Vagina (tissue), 2 donors: ENCODE results near the gene TXNL4B. TPM values are rescaled to one million over a fixed set of nuclear protein-coding genes. Genes with fewer than 3 reads are reported as not detected.

ENCODE experiments used
- DNase-seq, 2 donors: peaks; one replicate each; pipeline ENCODE4 v3.0.0-alpha.2; 2017; ENCODE audit errors: extremely low spot score in 2 of 2
- H3K27ac ChIP-seq: fragments of 200-600 bp; sonication (generic); one replicate; pipeline ENCODE4 v1.5.1; 2019
- H3K27me3 ChIP-seq: fragments of 200-600 bp; sonication (generic); one replicate; pipeline ENCODE4 v1.5.1; 2019
- H3K36me3 ChIP-seq, 2 donors: fragments of 200-600 bp; sonication (generic); one replicate each; pipeline ENCODE4 v1.5.1; 2017 to 2019
- H3K4me1 ChIP-seq: fragments of 200-600 bp; sonication (generic); one replicate; pipeline ENCODE4 v1.5.1; 2019
- H3K4me3 ChIP-seq, 2 donors: fragments of 200-600 bp; sonication (generic); 1 replicate in 1 of 2; 2 replicates in 1 of 2; pipeline ENCODE4 v1.5.1; 2016 to 2019
- H3K9me3 ChIP-seq: fragments of 200-600 bp; sonication (generic); one replicate; pipeline ENCODE4 v1.5.1; 2019
- CTCF ChIP-seq, 3 experiments: fragments of 450-650 bp in 2 of 3; fragments of 200-600 bp in 1 of 3; sonication (generic) in 1 of 3; IDR thresholded peaks; one replicate each; pipeline ENCODE4 v1.5.1; 2017 to 2019; ENCODE audit warnings: antibody characterized with exemption in 3 of 3, mild to moderate bottlenecking in 2 of 3, moderate library complexity in 2 of 3
- POLR2A ChIP-seq, 2 donors: fragments of 450-650 bp; IDR thresholded peaks; one replicate each; pipeline ENCODE4 v1.6.1; 2017; ENCODE audit warnings: antibody characterized with exemption in 2 of 2, mild to moderate bottlenecking in 2 of 2, moderate library complexity in 2 of 2
- POLR2AphosphoS5 ChIP-seq, 2 donors: sonication (generic); formaldehyde crosslinking; IDR thresholded peaks; one replicate each; pipeline ENCODE4 v1.9.0; 2017; ENCODE audit warnings: antibody characterized with exemption in 2 of 2, mild to moderate bottlenecking in 2 of 2, low read depth in 1 of 2; ENCODE audit not compliant: insufficient read depth in 1 of 2
- intact Hi-C: fragments of 100-400 bp; cut with DNase I; formaldehyde crosslinking; loops from one replicate; pipeline ENCODE4 v1.15.1; 2023
- total RNA-seq: library from RNA; depleted of rRNA; stranded (reverse); fragments of >200 nt; gene quantifications from one replicate; pipeline ENCODE4 v1.2.3, GENCODE V29; 2016

TXNL4B gene
- total RNA-seq, 1 donor from 2014 or later = 12.5 TPM

GRCh38 chr16:72050769-72051464 lies 42.5 kb downstream of the TXNL4B start:
- no peak for DNase-seq
- Histone ChIP-seq H3K36me3 (no peaks in the 10 kb centered on the region), H3K27me3 (no peaks in the 10 kb centered on the region), H3K9me3 (no peaks in the 10 kb centered on the region), H3K4me3 (no peak overlapping the region), H3K27ac (no peak overlapping the region), H3K4me1 (no peaks in the 10 kb centered on the region)
- intact Hi-C loops = no loop called here
- no peak for TF ChIP-seq POLR2AphosphoS5 (IDR thresholded peaks at IDR 0.05; ENCODE audit: insufficient read depth in 1 of 2, low read depth in 1 of 2)
- TF ChIP-seq POLR2A (IDR thresholded peaks at IDR 0.05) = no peak

DNA sequence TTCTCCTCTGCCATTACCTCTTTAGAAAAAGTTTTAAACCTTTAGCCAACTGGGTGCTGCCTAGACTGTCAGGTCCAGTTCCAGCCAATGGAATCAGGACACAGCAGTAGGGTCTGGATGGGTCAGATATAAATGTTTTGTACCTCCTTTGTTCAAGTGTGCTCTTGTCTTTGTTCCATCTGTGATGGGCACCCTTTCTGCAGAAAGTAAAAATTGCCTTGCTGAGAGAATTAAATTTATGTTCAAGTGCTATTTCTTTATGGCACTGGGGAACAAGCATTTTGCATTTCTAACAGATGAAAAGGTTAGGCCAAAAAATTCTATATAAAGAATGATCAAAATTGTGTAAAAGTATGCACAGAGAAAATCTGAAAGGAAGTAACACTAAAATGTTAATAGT lies 44.3 kb downstream of the TXNL4B start:
- Histone ChIP-seq H3K27ac (no peak overlapping the region), H3K36me3 (no peaks in the 10 kb centered on the region), H3K9me3 (no peaks in the 10 kb centered on the region), H3K27me3 (no peaks in the 10 kb centered on the region), H3K4me3 (no peak overlapping the region), H3K4me1 (no peaks in the 10 kb centered on the region)
- TF ChIP-seq CTCF (IDR thresholded peaks at IDR 0.05) = no peak
- TF ChIP-seq POLR2A (IDR thresholded peaks at IDR 0.05) = no peak
- TF ChIP-seq POLR2AphosphoS5 (IDR thresholded peaks at IDR 0.05; ENCODE audit: insufficient read depth in 1 of 2, low read depth in 1 of 2) = no peak
- no peak for DNase-seq
- intact Hi-C loops = no loop called here

DNA sequence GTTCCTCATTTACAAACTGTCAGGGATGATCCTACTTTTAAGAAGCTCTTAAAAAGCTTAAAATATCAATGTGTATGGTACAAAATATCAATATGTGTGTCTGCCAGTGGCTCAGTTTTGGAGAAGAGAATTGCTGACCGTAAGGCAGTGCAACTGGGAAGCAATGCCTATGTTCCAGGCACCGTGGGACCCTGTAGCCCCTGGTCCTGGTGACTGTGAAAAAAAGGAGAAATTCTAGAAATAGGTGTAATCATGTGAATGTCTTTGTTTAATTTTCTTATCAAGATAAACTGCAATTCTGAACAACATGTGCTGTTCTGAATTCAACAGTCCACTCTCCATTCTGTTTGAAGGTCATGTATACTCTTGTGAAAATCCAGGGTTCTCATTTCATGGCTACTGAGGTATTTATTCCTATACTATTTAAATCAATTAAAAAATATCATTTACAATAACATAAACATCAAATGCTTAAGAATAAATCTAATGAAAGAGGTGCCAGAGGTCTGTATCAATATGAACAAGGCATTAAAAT lies 48.5 kb downstream of the TXNL4B start:
- Histone ChIP-seq H3K4me1 (no peaks in the 10 kb centered on the region), H3K9me3 (no peaks in the 10 kb centered on the region), H3K27ac (no peak overlapping the region), H3K4me3 (no peak overlapping the region), H3K36me3 (peaks cover 0 to 13% of the 10 kb centered on the region in 2 donors), H3K27me3 (no peaks in the 10 kb centered on the region)
- TF ChIP-seq POLR2AphosphoS5 (IDR thresholded peaks at IDR 0.05; ENCODE audit: insufficient read depth in 1 of 2, low read depth in 1 of 2) = no peak
- TF ChIP-seq CTCF (IDR thresholded peaks at IDR 0.05) = no peak
- TF ChIP-seq POLR2A (IDR thresholded peaks at IDR 0.05) = no peak
- no peak for DNase-seq
- intact Hi-C loops = no loop called here

- Histone ChIP-seq H3K27ac (no peak overlapping the region), H3K36me3 (peaks cover 0 to 13% of the 10 kb centered on the region in 2 donors), H3K9me3 (no peaks in the 10 kb centered on the region), H3K27me3 (no peaks in the 10 kb centered on the region), H3K4me3 (no peak overlapping the region), H3K4me1 (no peaks in the 10 kb centered on the region)
- intact Hi-C loops = no loop called here
- DNase-seq = no peak
- TF ChIP-seq POLR2A (IDR thresholded peaks at IDR 0.05) (no peak), CTCF (IDR thresholded peaks at IDR 0.05) (no peak), POLR2AphosphoS5 (IDR thresholded peaks at IDR 0.05; ENCODE audit: insufficient read depth in 1 of 2, low read depth in 1 of 2) (no peak)
Measured at GRCh38 chr16:72044296-72044695, 49.1 kb downstream of the TXNL4B start.

GRCh38 chr16:72043539-72043938 lies 49.9 kb downstream of the TXNL4B start:
- Histone ChIP-seq H3K27ac (no peak overlapping the region), H3K36me3 (peaks cover 0 to 13% of the 10 kb centered on the region in 2 donors), H3K4me3 (no peak overlapping the region), H3K9me3 (no peaks in the 10 kb centered on the region), H3K27me3 (no peaks in the 10 kb centered on the region), H3K4me1 (no peaks in the 10 kb centered on the region)
- TF ChIP-seq CTCF (IDR thresholded peaks at IDR 0.05) = no peak
- no peak for TF ChIP-seq POLR2AphosphoS5 (IDR thresholded peaks at IDR 0.05; ENCODE audit: insufficient read depth in 1 of 2, low read depth in 1 of 2)
- TF ChIP-seq POLR2A (IDR thresholded peaks at IDR 0.05) = no peak
- intact Hi-C loops = no loop called here
- no peak for DNase-seq
